C1 segment of cervical spinal cord (tissue), 14 donors: ENCODE measurements around the gene SERTAD4.
A peak's percentile ranks its signal among the peaks of the same experiment; 100 is the strongest.

ENCODE experiments used
- DNase-seq, 14 donors: peaks; one replicate each; lab custom pipeline; 2025; lab: John Stamatoyannopoulos, UW

SERTAD4 gene

GRCh38 chr1:210231846-210232510, 618 bp upstream of the SERTAD4 start:
- no peak for DNase-seq

GRCh38 chr1:210233216-210233494, 559 bp downstream of the SERTAD4 start:
- DNase-seq: peak in 5 of 14 donors; percentile 45 to 77 (median 56)

- peak in 10 of 14 donors; percentile 32 to 77 (median 59) for DNase-seq
Measured at GRCh38 chr1:210233495-210234328, 1.1 kb downstream of the SERTAD4 start.

- no peak for DNase-seq
Measured at GRCh38 chr1:210234329-210234757, 1.7 kb downstream of the SERTAD4 start.

- no peak for DNase-seq
Measured at GRCh38 chr1:210235363-210236053, 2.9 kb downstream of the SERTAD4 start.

GRCh38 chr1:210236386-210236839, 3.8 kb downstream of the SERTAD4 start:
- DNase-seq: no peak

GRCh38 chr1:210236840-210237409, 4.3 kb downstream of the SERTAD4 start:
- peak in 11 of 14 donors; percentile 28 to 77 (median 62) for DNase-seq

- DNase-seq: no peak
Measured at GRCh38 chr1:210237479-210237878, 4.9 kb downstream of the SERTAD4 start.

- peak in 3 of 14 donors; percentile 8 to 31 (median 17) for DNase-seq
Measured at GRCh38 chr1:210237981-210238380, 5.4 kb downstream of the SERTAD4 start.

- peak in 1 of 14 donors; percentile 12 for DNase-seq
Measured at GRCh38 chr1:210239349-210240111, 6.9 kb downstream of the SERTAD4 start.

- DNase-seq: no peak
Measured at GRCh38 chr1:210241121-210241520, 8.5 kb downstream of the SERTAD4 start.

- no peak for DNase-seq
Measured at GRCh38 chr1:210244746-210245367, 12.3 kb downstream of the SERTAD4 start.

- DNase-seq: no peak
Measured at GRCh38 chr1:210246447-210246846, 13.9 kb downstream of the SERTAD4 start.

GRCh38 chr1:210248341-210248740, 15.7 kb downstream of the SERTAD4 start:
- no peak for DNase-seq

- peak in 11 of 14 donors; percentile 25 to 65 (median 48) for DNase-seq
Measured at GRCh38 chr1:210250665-210250997, 18.0 kb downstream of the SERTAD4 start.

- DNase-seq: peak in 13 of 14 donors; percentile 51 to 90 (median 74)
Measured at GRCh38 chr1:210250998-210251679, 18.5 kb downstream of the SERTAD4 start.

GRCh38 chr1:210251680-210252490, 19.3 kb downstream of the SERTAD4 start:
- peak in 1 of 14 donors; percentile 74 for DNase-seq

GRCh38 chr1:210252621-210253051, 20.0 kb downstream of the SERTAD4 start:
- DNase-seq: no peak

GRCh38 chr1:210254298-210254697, 21.7 kb downstream of the SERTAD4 start:
- no peak for DNase-seq
